HepG2 (cell line): ENCODE measurements around the gene GPLD1. TPM values are rescaled to one million over a fixed set of nuclear protein-coding genes. Genes with fewer than 3 reads are reported as not detected.

Source experiments
- AFF4 ChIP-seq: sonication (generic); formaldehyde crosslinking; IDR thresholded peaks from 2 replicates; pipeline ENCODE4 v1.4.0; 2020; ENCODE audit warnings: missing genetic modification reagents
- DNMT1 ChIP-seq: sonication (generic); formaldehyde crosslinking; IDR thresholded peaks from 2 replicates; pipeline ENCODE4 v1.5.1; 2020; ENCODE audit warnings: mild to moderate bottlenecking, missing genetic modification reagents
- FOXO1 ChIP-seq: sonication (generic); formaldehyde crosslinking; IDR thresholded peaks from 2 replicates; pipeline ENCODE4 v1.4.0; 2020; ENCODE audit warnings: missing genetic modification reagents
- HNRNPH1 ChIP-seq: fragments of 200-400 bp; formaldehyde crosslinking; optimal IDR thresholded peaks from 2 replicates; pipeline ENCODE3; 2017; ENCODE audit warnings: mild to moderate bottlenecking, low read depth, low read length
- LRRFIP1 ChIP-seq: sonication (generic); formaldehyde crosslinking; conservative IDR thresholded peaks from 2 replicates; pipeline ENCODE4 v1.4.0; 2020; ENCODE audit warnings: missing genetic modification reagents
- MTF2 ChIP-seq: sonication (generic); formaldehyde crosslinking; IDR thresholded peaks from 2 replicates; pipeline ENCODE4 v1.5.0; 2020; ENCODE audit warnings: missing genetic modification reagents, borderline replicate concordance
- POLR2AphosphoS2 ChIP-seq: IDR thresholded peaks from 2 replicates; pipeline ENCODE4 v1.6.1; 2011; ENCODE audit warnings: low read depth, low read length, improper control_type of control experiment
- SMAD1 ChIP-seq: sonication (generic); formaldehyde crosslinking; IDR thresholded peaks from 2 replicates; pipeline ENCODE4 v1.4.0; 2020; ENCODE audit warnings: missing genetic modification reagents, low read depth, mild to moderate bottlenecking, borderline replicate concordance
- ZNF101 ChIP-seq: sonication (generic); formaldehyde crosslinking; IDR thresholded peaks from 2 replicates; pipeline ENCODE4 v1.4.0; 2020; ENCODE audit warnings: mild to moderate bottlenecking, low read depth, missing genetic modification reagents, borderline replicate concordance
- ZNF121 ChIP-seq: sonication (generic); formaldehyde crosslinking; IDR thresholded peaks from 2 replicates; pipeline ENCODE4 v1.5.0; 2020; ENCODE audit warnings: mild to moderate bottlenecking, missing genetic modification reagents
- ZNF513 ChIP-seq: sonication (generic); formaldehyde crosslinking; conservative IDR thresholded peaks from 2 replicates; pipeline ENCODE4 v1.5.0; 2020; ENCODE audit warnings: missing genetic modification reagents
- ZNF580 ChIP-seq: IDR thresholded peaks from 2 replicates; pipeline ENCODE4 v1.6.1; 2016; ENCODE audit warnings: low read depth, borderline replicate concordance
- ZNF597 ChIP-seq: sonication (generic); formaldehyde crosslinking; IDR thresholded peaks from 2 replicates; pipeline ENCODE4 v1.5.0; 2020; ENCODE audit warnings: missing genetic modification reagents
- ZNF652 ChIP-seq: IDR thresholded peaks from 2 replicates; pipeline ENCODE4 v1.6.1; 2016; ENCODE audit warnings: low read depth, borderline replicate concordance
- ZNF777 ChIP-seq: sonication (generic); formaldehyde crosslinking; IDR thresholded peaks from 2 replicates; pipeline ENCODE4 v1.4.0; 2020; ENCODE audit warnings: missing genetic modification reagents
- ZNF781 ChIP-seq: sonication (generic); formaldehyde crosslinking; IDR thresholded peaks from 2 replicates; pipeline ENCODE4 v1.5.1; 2020; ENCODE audit warnings: borderline replicate concordance, mild to moderate bottlenecking, missing genetic modification reagents; ENCODE audit errors: not compliant biosample characterization
- ZNF878 ChIP-seq: sonication (generic); formaldehyde crosslinking; IDR thresholded peaks from 2 replicates; pipeline ENCODE4 v1.8.1; 2023; ENCODE audit warnings: mild to moderate bottlenecking, missing genetic modification reagents, moderate library complexity
- ZNF883 ChIP-seq: sonication (generic); formaldehyde crosslinking; IDR thresholded peaks from 2 replicates; pipeline ENCODE4 v1.5.1; 2020; ENCODE audit warnings: mild to moderate bottlenecking, missing genetic modification reagents; ENCODE audit errors: not compliant biosample characterization
- polyA plus RNA-seq, 8 experiments: library from polyadenylated mRNA; depleted of rRNA in 3 of 8; stranded (reverse) in 7 of 8; unstranded in 1 of 8; fragments of >200 nt; fragmentation: Illumina TruSeq in 4 of 8; extraction: Trizol in 4 of 8; gene quantifications; 2 replicates each; pipeline versions ENCODE4 v1.2.1 to v1.2.3, GENCODE V29; 2011 to 2016; ENCODE audit warnings: low read depth in 4 of 8, missing spikeins in 1 of 8, mixed read lengths in 1 of 8; ENCODE audit not compliant: insufficient read depth in 1 of 8
- total RNA-seq, 5 experiments: library from RNA; depleted of rRNA; stranded (reverse); fragments of >200 nt; fragmentation: Illumina TruSeq; extraction: Trizol; gene quantifications; 2 replicates each; pipeline ENCODE4 v1.2.3, GENCODE V29; 2016; ENCODE audit warnings: low read depth in 1 of 5

Gene GPLD1
- total and polyA plus RNA-seq, 2 of the 13 experiments (the other 11 are each of a cell fraction or from before 2014, with no cell fraction given) = 6.2 to 7.6 TPM

GRCh38 chr6:24402697-24403500, 86.5 kb downstream of the GPLD1 start, which contains the start of gene MRS2 (continued):
- TF ChIP-seq ZNF597 (CRISPR knock-in tag) (0 out of 2 replicates have a peak, but pooled peaks have one; percentile 32), LRRFIP1 (CRISPR knock-in tag) (no peak), DNMT1 (peak; percentile 99), HNRNPH1 (no peak), SMAD1 (peak; percentile 81; the same call in 1 of the 2 replicates), AFF4 (no peak), ZNF580 (CRISPR knock-in tag) (no peak), MTF2 (peak; percentile 32; the same call in 1 of the 2 replicates), ZNF777 (CRISPR knock-in tag) (peak; percentile 73), FOXO1 (CRISPR knock-in tag) (peak; percentile 10; the same call in 1 of the 2 replicates), POLR2AphosphoS2 (no peak), ZNF121 (CRISPR knock-in tag) (no peak), ZNF513 (CRISPR knock-in tag) (peak; percentile 99; the same call in 1 of the 2 replicates), ZNF878 (no peak), ZNF652 (CRISPR knock-in tag) (no peak), ZNF781 (CRISPR knock-in tag) (peak; percentile 97), ZNF883 (CRISPR knock-in tag) (peak; percentile 83), ZNF101 (CRISPR knock-in tag) (no peak; the same call in 1 of the 2 replicates)
